Retina (tissue), 1 donor: ENCODE measurements around the gene SLC22A23.

Source experiments
- DNase-seq: peaks from one replicate; pipeline ENCODE4 v3.0.0-alpha.2; 2016

Gene SLC22A23

DNA sequence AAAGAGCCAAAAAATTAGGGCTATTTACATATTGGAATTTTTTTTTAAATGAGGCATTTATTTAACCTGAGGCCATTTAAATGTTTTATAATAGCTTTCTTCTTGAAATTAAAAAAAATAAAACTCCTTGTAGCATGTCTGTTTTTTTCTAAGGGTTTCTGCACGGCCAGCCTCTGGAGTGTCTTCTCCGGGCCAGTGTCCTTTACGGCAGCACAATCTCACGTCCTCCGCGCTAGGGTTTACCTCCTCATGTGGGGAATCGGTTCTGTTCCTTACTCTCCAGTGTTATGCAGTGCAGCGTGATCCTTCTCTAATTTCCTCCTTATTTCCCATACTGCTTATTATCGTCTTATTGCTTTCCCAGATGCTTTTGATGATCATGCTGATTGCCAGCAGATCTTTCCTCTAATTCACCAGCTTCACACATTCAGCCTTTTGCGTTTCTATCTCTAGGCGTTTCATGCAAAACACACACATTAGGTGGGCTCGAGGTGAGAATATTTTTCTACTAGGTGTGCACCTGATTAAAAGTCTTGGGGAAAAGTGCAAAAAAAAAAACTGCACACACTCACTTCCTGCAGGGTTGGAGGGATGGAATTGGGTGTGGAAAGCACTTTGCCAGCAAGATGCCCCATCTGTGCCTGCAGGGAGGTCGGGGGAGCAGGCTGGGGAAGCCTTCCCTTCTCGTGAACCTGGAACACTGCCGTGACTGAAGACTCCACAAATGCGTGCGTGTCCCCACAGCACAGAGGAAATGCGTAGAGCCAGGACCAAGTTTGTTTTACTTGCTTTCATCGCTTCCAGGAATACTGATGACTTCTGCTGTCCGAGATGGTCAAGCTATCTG is 142.0 kb downstream of the SLC22A23 start:
- no peak for DNase-seq

DNA sequence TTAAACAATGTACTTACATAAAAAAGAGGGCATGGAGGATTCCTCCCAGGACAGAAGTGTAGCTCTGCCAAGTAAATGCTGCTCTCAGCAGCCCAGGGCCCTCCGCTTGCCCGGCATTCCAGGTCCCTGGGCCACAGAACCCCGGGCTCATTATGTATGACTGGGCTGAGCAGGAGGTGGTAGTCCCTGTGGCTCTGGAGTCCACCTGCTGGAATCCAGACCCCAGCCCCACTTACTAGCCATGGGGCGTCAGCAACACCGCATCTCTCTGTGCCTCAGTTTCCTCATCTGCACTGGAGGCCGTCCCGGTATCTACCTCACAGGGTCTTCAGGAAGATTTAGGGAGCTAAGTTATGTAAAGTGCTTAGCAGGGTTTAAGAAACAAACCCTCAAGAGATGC is 142.7 kb downstream of the SLC22A23 start:
- DNase-seq = no peak

DNA sequence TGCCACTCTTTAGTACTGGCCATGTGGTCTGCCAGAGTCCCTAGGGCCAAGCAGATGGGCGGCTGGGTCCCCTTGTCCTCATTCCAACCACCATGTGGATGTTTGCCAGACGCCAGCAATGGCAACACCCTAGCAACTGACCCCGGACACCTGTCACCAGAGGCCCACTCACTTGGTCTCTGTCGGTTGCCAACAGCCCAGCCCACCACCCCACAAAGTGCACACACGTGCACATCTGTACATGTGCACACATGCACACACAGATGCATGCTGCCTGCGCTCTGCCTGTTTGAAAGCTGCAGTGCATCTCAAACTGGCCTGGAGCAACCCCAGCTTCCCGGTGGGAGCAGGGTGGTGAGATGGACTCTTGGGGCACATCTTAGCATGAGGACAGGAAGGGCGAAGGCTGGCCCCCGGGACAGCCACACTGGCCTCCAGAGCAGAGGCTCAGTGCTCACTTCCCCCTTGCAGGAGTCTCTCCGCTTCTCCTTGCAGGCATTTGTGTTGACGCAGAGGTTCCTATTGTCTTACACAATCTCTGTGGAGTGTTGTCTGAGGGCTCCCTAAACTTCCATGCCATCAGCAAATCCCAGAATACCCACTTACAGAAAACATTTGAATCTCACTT is 144.1 kb downstream of the SLC22A23 start:
- no peak for DNase-seq

DNA sequence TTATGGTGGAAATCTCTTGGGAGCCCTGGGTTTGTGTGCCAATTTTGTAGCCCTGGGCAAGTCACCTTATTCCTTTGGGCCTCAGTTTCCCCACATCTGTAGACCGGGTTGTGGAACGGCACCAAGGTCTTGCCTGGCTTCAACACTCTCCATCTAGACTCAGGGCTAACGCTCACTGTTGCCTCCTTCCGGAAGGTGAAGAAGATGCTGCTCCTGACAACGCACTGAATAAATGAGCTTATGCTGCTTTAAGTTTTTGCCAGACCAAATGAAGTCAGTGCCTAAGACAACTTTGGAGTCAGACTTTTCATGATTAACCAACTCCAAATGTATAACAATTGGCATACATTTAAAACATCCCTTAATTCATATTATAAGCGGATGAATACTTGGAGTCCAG is 145.0 kb downstream of the SLC22A23 start:
- no peak for DNase-seq

DNA sequence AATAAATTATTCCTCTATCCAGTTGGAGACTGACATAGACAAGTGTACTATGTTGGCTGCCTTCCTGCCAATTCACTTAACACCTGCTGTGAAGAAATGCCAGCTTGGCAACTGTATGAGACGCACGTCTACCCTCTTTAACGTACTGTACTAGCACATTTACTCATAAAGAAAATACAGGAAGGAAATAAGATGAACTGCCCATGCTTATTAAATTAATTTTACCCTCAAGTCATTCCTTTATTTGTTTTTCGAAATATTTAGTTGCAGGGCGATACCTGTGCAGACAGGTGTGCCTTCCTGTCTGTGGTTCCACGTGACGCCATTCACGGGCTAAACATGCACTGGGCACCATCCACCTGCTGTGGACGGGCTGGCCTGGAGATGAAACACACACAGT is 146.1 kb downstream of the SLC22A23 start:
- DNase-seq = no peak

DNA sequence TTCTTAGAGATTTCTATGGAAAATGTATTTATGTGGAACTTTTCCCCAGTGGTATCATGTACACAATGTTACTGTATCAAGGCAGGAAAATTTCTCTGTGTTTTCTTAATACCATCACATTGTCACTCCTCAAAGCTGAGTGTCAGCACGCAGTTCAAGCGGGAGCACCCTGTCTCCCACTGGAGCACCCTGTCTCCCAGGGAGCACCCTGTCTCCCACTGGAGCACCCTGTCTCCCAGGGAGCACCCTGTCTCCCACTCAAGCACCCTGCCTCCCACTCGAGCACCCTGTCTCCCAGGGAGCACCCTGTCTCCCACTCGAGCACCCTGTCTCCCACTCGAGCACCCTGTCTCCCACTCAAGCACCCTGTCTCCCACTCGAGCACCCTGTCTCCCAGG is 146.8 kb downstream of the SLC22A23 start:
- no peak for DNase-seq

DNA sequence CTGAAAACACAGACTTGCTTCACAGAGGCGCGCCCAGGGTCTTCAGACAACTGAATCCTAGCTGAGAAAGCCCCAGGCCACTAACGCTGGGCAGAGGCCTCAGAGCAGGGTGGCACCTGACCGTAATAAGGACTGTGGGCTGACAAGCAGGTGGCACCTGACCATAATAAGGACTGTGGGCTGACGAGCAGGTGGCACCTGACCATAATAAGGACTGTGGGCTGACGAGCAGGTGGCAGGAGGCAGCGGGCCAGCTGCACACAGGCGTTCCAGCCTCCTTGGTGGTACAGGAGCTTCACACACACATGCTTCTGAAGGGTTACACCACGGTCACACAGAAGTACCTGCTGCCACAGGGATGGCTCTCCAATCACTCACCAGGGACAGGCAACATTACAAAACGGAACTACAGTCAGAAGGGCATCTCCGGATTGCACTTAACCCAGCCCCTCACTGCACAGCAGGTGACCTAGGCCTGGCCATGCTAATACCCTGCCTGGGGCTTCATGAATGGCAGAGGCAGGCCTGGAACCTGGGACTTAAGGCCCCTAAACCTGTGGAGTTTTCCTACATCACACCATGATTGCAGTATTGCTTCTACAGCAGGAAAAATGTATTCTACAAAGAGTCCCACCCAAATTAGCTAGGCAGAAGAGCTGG is 147.3 kb downstream of the SLC22A23 start:
- DNase-seq = no peak

DNA sequence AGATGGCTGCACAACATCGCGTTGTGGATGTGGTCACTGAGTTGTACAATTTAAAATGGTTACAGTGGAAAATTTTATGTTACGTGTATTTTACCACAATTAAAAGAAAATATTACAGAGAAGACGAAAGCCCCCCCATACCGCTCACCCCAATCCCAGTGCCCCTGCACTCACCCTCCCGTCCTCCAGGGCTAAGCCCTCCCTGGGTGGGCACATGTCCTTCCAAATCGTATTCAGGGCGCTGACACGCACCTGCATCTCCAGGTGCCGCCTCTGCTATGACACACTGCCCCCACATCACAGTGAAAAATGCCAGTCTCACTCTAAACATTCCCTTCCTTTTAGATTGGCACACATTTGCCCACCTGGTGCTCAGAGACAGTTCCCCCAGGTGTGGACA is 148.7 kb downstream of the SLC22A23 start:
- DNase-seq = no peak

DNA sequence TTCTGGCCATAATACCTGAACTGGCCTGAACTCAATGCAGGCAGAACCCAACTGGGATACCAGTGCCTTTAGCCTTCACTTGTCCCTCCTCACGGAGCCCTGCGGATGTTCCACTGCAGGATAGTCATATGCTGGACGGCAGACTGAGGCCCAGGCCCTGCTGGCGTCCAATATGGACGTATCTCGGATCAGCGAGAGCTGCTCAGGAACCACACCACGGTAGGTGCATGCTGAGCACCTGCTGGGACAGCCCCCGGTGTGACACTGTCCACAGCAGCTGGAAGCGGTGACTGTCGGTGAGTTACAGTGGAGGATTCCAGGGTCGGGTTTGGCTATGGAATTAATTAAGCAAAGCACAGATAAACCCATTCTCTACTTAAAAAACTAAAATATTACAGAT is 149.4 kb downstream of the SLC22A23 start:
- no peak for DNase-seq

DNA sequence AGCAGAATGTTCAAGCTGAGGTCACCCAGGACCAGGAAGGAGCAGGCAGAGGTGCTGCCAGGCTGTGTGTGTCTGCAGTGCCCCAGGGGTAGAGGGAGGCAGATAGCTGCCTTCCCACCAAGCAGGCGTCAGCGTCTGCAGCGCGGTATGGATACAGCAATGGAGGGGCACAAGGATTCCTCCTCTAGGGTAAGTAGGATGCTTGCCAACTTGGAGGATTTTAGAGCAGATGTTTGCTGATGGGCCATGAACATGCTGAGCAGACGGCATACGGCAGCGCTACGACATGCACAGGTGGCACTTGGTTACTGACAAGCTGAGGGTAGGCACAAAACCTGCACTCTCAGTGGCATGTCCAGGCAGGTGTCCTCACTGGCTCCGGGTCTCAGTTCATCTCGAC is 150.0 kb downstream of the SLC22A23 start:
- no peak for DNase-seq

DNA sequence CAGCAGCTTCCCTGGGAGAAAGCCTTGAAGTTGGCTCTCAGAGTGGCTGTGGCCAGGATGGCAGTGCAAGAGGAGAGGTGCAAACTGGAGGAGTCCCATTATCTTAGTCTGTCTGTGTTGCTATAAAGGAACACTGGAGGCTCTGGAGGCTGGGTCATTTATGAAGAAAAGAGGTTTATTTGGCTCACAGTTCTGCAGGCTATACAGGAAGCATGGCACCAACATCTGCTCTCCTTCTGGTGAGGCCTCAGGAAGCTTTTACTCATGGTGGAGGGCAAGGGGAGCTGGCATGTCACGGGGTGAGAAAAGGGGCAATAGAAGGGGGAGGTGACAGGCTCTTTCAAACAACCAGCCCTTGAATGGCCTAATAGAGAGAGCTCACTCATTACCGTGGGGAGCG is 151.0 kb downstream of the SLC22A23 start:
- DNase-seq = no peak

DNA sequence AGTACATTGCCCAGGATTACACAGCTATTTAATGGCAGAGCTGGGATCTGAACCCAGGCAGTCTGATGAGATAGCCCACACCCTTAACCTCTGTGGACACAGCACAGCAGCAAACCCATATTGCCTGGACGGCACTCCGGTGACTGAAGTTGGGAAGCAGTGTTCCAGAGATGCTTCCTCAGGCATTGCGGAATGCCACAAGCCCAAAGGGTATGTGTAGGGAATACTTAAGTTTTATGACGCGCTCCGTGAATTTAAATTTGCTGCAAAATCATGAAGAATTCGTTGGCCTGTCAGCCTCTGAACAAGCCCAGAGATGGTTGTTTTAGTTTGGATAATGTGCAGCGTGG is 151.7 kb downstream of the SLC22A23 start:
- no peak for DNase-seq

DNA sequence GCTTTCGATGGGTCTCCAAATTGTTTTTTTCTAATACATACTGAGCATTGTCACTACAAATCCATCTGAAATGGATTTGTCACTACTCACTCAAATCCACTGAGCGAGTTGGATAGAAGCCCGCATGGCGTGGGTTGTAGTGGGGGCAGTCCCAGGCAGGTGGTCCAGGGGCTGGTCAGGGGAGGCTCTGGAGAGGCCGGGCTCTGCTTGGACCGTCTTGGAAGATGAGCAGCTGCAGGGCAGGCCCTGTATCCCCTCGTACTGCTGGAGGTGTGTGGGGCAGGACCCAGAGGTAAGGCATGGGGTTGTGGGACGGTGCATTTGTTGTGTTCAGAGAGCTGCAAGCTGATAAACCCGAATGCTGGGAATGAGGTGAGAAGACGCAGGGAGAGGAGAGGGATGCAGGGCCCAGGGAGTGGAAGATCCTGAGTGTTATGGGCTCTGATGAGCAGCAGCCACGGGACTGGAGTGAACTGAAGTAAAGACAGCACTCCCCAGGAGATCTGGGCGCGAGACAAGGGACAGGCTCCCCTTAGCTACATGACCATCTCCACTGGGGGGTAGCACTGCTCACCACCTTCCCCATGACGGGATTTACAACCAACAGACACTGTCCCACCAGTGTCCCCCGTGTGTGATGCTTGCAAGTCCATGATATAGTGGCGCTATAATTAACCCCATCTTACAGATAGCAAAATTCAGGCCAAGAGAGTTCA is 152.2 kb downstream of the SLC22A23 start:
- DNase-seq = no peak

DNA sequence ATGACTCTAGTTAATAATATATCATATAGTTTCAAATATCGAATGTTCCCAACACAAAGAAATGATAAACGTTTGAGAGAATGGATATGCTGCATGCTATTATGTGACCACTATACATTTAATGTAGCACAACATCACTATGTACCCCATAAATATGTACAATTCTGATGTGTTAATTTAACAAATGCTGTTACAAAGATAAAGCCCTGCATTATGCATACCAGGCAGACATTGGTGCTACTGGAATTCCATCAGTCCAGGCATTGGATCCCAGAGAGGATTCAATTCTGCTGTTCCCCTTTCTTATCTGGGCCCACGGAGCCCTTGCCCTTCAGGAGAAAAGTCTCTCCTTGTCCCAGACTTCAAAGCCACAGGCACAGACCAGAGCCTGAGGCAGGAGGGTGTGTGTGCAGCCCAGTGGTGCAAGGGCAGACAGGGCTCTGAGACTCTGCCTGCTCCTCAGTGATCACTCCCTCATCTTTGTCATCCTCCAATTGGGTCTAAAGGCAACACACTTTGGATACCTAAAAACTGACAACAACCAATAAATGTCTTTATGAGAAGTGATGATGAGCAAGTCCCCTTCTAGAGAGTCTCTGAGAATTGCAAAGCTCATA is 152.9 kb downstream of the SLC22A23 start:
- DNase-seq = no peak

DNA sequence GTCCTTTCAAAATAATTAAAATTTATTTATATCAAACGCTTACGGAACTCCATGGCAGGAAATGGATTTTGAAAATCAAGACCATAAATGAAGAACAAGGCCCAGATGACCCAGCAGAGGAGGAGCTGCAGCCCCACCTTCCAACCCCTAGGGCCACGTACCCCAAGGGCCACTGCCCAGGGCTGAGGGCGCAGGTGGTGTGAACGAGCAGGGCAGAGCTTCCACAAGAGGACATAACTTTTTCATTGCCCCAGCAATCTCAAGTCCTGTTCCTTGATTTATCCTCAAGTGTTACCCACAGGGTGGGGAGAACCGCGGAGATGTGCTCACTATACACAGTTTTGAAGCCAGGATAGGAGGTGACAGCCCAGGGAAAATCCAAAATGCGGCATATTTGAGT is 155.3 kb downstream of the SLC22A23 start:
- no peak for DNase-seq

DNA sequence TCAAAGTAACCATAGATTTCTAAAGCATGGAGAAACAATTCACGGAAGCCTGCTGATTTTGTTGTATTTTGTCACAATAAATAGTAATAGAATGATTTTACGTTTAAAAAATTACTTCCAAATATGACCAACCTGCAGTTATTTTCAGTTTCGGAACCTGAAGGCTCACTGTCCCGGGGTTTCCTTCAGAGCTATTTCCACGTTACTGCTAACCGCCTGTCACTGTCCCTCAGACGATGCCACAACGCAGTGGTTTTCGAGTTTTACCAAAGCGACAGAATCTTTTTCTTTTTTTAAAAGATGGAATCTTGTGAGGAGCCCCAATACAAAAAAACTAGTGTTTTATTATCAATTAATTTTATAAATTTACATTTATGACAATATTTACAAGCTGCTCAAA is 157.6 kb downstream of the SLC22A23 start:
- DNase-seq = no peak

DNA sequence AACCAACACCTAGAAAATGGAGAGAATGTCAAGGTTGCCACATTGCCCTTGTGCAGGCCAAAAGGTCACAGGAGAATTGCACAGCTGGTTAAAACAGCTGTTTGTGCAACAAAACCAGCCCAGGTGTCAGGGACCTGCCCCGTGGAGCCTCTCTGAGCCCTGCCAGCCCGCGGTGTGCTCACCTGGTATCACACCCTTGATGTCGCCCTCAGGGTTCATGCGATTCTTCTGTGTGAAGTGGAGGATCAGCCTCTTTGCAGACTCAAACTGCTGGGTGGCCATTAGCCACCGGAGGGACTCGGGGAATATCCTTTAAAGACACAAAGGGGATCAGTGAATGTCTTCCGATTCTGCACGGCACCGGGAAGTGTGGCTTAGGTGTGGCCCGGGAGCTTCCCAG is 158.9 kb downstream of the SLC22A23 start:
- DNase-seq = no peak

DNA sequence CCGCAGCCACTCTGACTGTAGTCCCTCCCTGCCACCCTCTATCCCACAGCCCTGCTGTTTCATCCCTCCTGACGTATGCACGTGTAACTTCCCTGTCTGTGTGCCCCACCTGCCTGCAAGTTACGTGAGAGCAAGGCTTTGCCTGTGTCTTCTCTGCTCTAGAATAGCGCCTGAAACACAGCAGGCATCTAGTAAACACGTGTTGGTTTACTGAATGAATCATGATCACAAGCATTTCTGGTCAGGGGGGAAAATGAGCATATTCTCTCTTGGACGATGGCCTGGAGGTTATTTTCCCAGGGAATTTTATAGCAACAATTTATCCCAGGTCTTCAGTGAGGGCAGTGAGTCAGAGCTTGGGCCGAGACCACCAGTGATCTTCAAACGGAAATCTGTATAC is 159.8 kb downstream of the SLC22A23 start:
- no peak for DNase-seq

DNA sequence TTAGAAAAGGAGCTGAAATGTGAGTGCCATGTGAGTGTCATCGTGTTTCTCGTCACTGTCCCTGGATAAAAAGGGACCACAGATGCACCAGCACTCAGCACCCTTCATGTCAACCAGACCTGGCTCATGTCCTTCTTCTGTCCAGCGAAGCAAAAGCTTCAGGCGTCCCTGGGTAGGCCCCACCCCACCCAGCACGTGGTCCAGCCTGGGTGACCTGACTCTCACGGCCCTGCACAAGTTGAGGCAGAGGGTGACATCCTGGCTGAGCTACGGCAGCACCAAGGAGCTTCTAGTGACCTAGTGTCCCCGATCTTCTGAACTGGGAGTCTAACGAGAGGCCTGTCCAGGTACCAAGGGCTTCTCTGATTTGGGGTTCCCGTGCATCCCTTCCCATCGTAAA is 160.3 kb downstream of the SLC22A23 start:
- no peak for DNase-seq

DNA sequence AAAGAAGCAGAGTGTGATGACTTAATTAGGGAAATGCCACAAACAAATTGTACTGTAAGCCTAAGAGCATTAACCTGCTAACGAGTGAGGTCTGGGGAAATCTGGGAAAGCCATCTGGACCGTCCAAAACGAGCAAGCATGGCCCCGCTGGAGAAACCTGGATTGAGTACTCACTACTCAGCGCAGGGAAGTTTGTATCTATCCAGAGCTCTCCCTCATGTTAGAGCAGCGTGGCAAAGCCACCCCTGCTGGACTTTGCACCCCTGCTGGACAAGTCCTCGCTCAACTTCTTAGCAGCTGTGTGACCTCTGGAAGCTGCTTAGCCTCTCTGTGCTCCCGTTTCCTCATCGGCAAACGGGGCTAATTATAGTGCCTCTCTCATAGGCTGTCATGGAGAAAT is 160.8 kb downstream of the SLC22A23 start:
- DNase-seq = no peak

DNA sequence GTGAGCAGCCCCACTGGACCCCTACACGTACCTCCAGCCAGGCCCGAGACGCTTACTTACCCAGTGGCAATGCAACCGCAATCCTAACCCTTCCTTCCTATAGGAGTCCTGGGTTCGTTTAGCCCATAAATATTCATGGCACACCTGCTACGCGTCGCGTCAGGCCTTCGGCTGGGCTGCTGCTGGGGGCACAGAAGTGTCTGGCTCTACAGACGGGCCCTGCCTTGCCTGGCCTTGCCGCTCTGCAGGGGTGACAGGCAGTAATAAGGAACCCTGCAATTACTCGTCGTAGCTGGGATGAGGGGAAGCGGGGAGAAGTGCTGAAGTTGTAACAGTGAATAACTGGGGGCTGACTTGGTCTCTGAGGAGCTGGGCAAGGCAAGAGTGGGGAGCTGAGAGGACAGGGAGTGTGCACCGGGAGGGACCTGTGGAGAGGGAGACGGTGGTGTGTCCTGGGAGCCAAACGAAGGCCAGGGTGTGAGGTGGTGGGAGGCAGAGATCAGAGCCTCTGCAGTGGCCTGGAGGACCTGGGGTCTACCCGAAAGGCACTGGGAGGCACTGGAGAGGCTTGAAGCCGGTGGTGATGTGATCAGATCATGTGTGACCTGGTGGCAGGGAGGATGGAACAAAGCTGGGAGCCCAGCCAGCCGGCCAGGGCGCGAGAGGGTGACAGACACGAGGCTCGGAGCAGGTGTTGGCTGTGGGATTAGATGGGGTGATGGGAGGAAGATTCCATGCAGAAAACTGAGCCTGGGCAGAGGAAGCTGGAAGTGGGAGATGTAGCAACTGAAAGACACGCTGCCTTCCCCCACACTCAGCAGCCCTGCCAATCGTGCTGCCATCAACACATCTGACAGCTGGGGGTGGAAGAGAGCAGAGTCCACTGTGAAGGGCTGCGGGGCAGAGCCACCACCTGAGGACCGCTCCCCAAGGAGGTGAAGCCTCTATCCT is 161.7 kb downstream of the SLC22A23 start:
- peak; percentile 75 for DNase-seq

DNA sequence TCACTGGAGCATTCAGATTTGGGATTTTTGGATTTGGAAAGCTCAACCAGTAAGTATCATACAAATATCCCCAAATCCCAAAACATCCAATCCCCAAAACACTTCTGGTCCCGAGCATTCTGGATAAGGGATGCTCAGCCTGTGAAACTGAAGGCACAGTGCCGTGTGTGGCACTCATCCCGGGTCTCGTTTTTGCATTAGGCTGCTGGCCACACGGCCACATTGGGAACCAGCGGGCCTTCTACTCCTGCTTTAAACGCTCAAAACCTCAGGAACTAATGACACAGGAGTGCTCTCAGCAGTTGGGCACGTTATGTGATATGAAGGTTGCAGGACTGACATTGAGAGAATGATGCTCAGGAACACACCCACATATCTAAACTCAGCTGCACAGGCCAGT is 162.5 kb downstream of the SLC22A23 start:
- no peak for DNase-seq
